Astrocyte of the cerebellum (primary cell): ENCODE data around the gene TPMT.
"Not testable (repeated sequence)": the region's sequence is repeated elsewhere in the genome, so short reads cannot be mapped to it uniquely, and the experiment has no call there.

Source experiments
- DNase-seq: peaks from one replicate; pipeline ENCODE4 v3.0.0-alpha.2; 2011; ENCODE audit warnings: low read depth
- H3K4me3 ChIP-seq: 2 replicates; pipeline ENCODE4 v1.5.1; 2011; ENCODE audit warnings: mild to moderate bottlenecking, low read depth, low read length, moderate library complexity
- CTCF ChIP-seq: IDR thresholded peaks from 2 replicates; pipeline ENCODE4 v1.5.1; 2012; ENCODE audit warnings: low read length, low read depth, moderate library complexity, mild to moderate bottlenecking; ENCODE audit errors: missing control alignments
- in situ Hi-C: cut with HindIII; loops from 2 replicates; pipeline ENCODE4 v1.10.0; 2017; ENCODE audit warnings: low sequenced_read_pairs

The TPMT gene

DNA sequence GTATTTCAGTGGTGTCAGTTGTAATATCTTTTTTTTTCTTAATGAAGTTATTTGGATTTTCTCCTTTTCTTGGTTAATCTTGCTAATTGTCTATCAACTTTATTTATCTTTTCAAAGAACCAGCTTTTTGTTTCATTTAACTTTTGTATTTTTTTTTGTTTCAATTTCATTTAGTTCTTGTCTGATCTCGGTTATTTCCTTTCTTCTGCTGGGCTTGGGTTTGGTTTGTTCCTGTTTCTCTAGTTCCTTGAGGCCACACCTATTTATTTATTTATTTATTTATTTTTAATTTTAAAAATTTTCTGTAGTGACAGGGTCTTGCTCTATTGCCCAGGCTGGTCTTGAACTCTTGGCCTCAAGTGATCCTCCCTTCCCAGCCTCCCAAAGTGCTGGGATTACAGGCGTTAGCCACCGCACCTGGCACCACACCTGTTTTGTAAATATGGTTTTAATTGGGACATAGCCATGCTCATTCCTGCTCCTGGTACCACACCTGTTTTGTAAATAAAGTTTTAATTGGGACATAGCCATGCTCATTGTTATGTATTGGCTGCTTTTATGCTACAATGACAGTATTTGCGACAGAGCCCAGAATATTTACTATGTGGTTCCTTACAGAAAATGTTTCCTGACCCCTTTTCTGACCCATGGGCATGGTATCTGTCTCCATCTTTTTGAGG, 22.5 kb upstream of the TPMT start:
- TF ChIP-seq CTCF, result no peak
- DNase-seq, result no peak
- in situ Hi-C loops, result no loop called here
- H3K4me3 ChIP-seq, result no peak overlapping the region

GRCh38 chr6:18176198-18176597, 21.3 kb upstream of the TPMT start:
- DNase-seq, in situ Hi-C loops: not testable (repeated sequence)

GRCh38 chr6:18171871-18172270, 17.0 kb upstream of the TPMT start:
- no peak for DNase-seq
- in situ Hi-C loops, result no loop called here
- no peak overlapping the region for H3K4me3 ChIP-seq
- TF ChIP-seq CTCF, result no peak

More at GRCh38 chr6:18176198-18176597, 21.3 kb upstream of the TPMT start:
- not testable (repeated sequence) for H3K4me3 ChIP-seq

DNA sequence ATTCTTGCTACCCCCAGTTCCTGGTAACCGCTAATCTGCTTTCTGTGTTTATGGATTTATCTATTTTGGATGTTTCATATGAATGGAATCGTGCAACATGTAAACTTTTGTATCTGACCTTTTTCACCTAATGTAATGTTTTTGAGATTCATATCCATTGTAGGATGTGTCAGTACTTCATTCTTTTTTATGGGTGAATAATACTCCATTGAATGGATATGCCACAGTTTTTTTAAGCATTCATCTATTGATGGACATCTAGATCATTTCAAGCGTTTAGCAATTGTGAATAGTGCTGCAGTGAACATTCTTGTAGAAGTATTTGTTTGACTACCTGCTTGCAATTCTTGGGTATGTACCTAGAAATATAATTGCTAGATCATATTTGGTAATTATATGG, 13.4 kb upstream of the TPMT start:
- no peak for DNase-seq
- TF ChIP-seq CTCF, result no peak
- in situ Hi-C loops, result no loop called here
- H3K4me3 ChIP-seq, result no peak overlapping the region

DNA sequence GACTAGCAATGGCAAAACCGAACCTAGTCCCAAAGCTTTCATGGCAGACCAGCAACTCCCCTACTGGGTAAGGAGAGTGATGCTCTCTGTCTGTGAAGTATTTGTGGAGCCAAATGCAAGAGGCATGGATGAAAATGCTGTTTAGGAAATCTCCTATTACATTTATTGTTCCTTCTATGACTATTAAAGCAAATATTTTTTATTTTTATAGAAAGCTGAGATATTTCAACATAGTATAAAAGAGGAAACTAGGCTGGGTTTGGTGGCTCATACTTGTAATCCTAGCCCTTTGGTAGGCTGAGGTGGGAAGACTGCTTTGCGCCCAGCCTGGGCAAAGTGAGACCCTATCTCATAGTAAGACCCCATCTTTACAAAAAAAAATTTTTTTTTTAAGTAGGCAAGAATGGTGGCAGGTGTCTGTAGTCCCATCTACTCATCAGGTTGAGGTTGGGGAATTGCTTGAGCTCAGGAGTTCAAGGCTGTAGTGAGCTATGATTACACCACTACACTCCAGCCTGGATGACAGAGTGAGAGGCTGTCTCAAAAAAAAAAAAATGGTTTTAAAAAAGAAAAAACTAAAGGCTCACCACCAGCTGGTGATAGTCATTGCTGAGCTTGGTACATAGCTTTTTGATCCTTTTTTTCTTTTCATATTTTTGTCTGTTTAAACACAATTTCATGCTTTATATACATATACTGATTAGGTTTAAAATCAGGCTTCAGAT, 11.6 kb upstream of the TPMT start:
- H3K4me3 ChIP-seq, result no peak overlapping the region
- TF ChIP-seq CTCF, result no peak
- no peak for DNase-seq
- in situ Hi-C loops, result no loop called here

GRCh38 chr6:18165751-18166150, 10.9 kb upstream of the TPMT start:
- in situ Hi-C loops, result no loop called here
- TF ChIP-seq CTCF, result no peak
- no peak overlapping the region for H3K4me3 ChIP-seq
- DNase-seq, result no peak

- DNase-seq, result no peak
- no peak overlapping the region for H3K4me3 ChIP-seq
- TF ChIP-seq CTCF, result no peak
- in situ Hi-C loops, result no loop called here
Measured at GRCh38 chr6:18162401-18162800, 7.5 kb upstream of the TPMT start.
